HepG2 (cell line): ENCODE results near the gene GAREM1.

ENCODE experiments used
- CEBPB ChIP-seq: IDR thresholded peaks from 2 replicates; pipeline ENCODE4 v1.6.1; 2011; ENCODE audit warnings: low read depth, low read length, improper control_type of control experiment, borderline replicate concordance
- CREB1 ChIP-seq, 2 experiments: fragments of 450-650 bp in 1 of 2; IDR thresholded peaks; 2 replicates each; pipeline ENCODE4 v1.6.1; 2016 to 2017; ENCODE audit warnings: control low read depth in 1 of 2, mild to moderate bottlenecking in 1 of 2, missing compliant biosample characterization in 1 of 2, missing genetic modification characterization in 1 of 2
- JUNB ChIP-seq: sonication (generic); formaldehyde crosslinking; IDR thresholded peaks from 2 replicates; pipeline ENCODE4 v1.8.0; 2022; ENCODE audit warnings: missing genetic modification reagents, mild to moderate bottlenecking, borderline replicate concordance
- SMAD9 ChIP-seq: sonication (generic); formaldehyde crosslinking; IDR thresholded peaks from 2 replicates; pipeline ENCODE4 v1.5.1; 2020; ENCODE audit warnings: mild to moderate bottlenecking, missing genetic modification reagents
- TF ChIP-seq, protein P1 (sequence below): sonication (generic); formaldehyde crosslinking; IDR thresholded peaks from 2 replicates; pipeline ENCODE4 v1.4.0; 2020; ENCODE audit warnings: missing genetic modification reagents
- TF ChIP-seq, protein P2 (sequence below): sonication (generic); formaldehyde crosslinking; IDR thresholded peaks from 2 replicates; pipeline ENCODE4 v1.4.0; 2020; ENCODE audit warnings: mild to moderate bottlenecking, missing genetic modification reagents

DNA sequence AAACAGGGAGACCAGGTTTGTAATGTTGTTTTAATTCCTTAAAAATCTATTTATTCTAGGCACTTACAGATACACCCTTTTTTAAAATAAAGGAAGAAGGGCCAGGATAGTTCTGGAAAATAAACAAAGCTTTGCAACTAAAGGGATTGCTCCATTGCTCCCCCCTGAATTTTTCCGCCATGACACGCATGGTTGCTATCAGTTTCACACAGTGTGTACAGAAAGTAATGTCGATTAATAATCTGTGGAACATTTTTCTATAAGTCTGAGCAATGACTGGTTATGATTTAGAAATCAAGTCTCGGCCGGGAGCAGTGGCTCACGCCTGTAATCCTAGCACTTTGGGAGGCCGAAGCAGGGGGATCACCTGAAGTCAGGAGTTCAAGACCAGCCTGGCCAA, 90.8 kb downstream of the GAREM1 start:
- TF ChIP-seq CREB1 (IDR thresholded peaks at IDR 0.05) (no peak), CREB1 (CRISPR knock-in tag; IDR thresholded peaks at IDR 0.05) (no peak), CEBPB (no peak), SMAD9 (no peak), JUNB (no peak)
- TF ChIP-seq, protein P1, sequence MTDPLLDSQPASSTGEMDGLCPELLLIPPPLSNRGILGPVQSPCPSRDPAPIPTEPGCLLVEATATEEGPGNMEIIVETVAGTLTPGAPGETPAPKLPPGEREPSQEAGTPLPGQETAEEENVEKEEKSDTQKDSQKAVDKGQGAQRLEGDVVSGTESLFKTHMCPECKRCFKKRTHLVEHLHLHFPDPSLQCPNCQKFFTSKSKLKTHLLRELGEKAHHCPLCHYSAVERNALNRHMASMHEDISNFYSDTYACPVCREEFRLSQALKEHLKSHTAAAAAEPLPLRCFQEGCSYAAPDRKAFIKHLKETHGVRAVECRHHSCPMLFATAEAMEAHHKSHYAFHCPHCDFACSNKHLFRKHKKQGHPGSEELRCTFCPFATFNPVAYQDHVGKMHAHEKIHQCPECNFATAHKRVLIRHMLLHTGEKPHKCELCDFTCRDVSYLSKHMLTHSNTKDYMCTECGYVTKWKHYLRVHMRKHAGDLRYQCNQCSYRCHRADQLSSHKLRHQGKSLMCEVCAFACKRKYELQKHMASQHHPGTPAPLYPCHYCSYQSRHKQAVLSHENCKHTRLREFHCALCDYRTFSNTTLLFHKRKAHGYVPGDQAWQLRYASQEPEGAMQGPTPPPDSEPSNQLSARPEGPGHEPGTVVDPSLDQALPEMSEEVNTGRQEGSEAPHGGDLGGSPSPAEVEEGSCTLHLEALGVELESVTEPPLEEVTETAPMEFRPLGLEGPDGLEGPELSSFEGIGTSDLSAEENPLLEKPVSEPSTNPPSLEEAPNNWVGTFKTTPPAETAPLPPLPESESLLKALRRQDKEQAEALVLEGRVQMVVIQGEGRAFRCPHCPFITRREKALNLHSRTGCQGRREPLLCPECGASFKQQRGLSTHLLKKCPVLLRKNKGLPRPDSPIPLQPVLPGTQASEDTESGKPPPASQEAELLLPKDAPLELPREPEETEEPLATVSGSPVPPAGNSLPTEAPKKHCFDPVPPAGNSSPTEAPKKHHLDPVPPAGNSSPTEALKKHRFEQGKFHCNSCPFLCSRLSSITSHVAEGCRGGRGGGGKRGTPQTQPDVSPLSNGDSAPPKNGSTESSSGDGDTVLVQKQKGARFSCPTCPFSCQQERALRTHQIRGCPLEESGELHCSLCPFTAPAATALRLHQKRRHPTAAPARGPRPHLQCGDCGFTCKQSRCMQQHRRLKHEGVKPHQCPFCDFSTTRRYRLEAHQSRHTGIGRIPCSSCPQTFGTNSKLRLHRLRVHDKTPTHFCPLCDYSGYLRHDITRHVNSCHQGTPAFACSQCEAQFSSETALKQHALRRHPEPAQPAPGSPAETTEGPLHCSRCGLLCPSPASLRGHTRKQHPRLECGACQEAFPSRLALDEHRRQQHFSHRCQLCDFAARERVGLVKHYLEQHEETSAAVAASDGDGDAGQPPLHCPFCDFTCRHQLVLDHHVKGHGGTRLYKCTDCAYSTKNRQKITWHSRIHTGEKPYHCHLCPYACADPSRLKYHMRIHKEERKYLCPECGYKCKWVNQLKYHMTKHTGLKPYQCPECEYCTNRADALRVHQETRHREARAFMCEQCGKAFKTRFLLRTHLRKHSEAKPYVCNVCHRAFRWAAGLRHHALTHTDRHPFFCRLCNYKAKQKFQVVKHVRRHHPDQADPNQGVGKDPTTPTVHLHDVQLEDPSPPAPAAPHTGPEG: no peak
- TF ChIP-seq, protein P2, sequence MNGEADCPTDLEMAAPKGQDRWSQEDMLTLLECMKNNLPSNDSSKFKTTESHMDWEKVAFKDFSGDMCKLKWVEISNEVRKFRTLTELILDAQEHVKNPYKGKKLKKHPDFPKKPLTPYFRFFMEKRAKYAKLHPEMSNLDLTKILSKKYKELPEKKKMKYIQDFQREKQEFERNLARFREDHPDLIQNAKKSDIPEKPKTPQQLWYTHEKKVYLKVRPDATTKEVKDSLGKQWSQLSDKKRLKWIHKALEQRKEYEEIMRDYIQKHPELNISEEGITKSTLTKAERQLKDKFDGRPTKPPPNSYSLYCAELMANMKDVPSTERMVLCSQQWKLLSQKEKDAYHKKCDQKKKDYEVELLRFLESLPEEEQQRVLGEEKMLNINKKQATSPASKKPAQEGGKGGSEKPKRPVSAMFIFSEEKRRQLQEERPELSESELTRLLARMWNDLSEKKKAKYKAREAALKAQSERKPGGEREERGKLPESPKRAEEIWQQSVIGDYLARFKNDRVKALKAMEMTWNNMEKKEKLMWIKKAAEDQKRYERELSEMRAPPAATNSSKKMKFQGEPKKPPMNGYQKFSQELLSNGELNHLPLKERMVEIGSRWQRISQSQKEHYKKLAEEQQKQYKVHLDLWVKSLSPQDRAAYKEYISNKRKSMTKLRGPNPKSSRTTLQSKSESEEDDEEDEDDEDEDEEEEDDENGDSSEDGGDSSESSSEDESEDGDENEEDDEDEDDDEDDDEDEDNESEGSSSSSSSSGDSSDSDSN (CRISPR knock-in tag): no peak
